CD8-positive, alpha-beta memory T cell (primary cell): ENCODE measurements around the gene PTPRB. TPM values are rescaled to one million over a fixed set of nuclear protein-coding genes. Genes with fewer than 3 reads are reported as not detected.

Source experiments
- CTCF ChIA-PET: fragments of 350-600 bp; sonication (Branson Sonifier 250); formaldehyde crosslinking; loops from one replicate; lab custom pipeline; 2021; ENCODE audit warnings: antibody characterized with exemption; lab: Charles Lee
- POLR2A ChIA-PET: fragments of 350-600 bp; sonication (Branson Sonifier 250); formaldehyde crosslinking; loops from one replicate; lab custom pipeline; 2021; ENCODE audit warnings: antibody characterized with exemption; lab: Charles Lee
- DNase-seq, 5 donors: peaks; one replicate each; pipeline versions ENCODE4 v3.0.0 to v3.0.0-alpha.2; 2020 to 2022; ENCODE audit warnings: mixed read lengths in 1 of 5
- H3K27ac ChIP-seq: one replicate; pipeline ENCODE4 v1.7.0; 2013; ENCODE audit warnings: low read depth, mild to moderate bottlenecking, low read length, moderate library complexity
- H3K27me3 ChIP-seq: 2 replicates; pipeline ENCODE4 v1.7.0; 2013; ENCODE audit warnings: low read length, mild to moderate bottlenecking; ENCODE audit not compliant: insufficient read depth, poor library complexity, severe bottlenecking
- H3K36me3 ChIP-seq: 2 replicates; pipeline ENCODE4 v1.7.0; 2013; ENCODE audit warnings: mild to moderate bottlenecking, low read length, moderate library complexity; ENCODE audit not compliant: insufficient read depth
- H3K4me1 ChIP-seq: 2 replicates; pipeline ENCODE4 v1.7.0; 2013; ENCODE audit warnings: mild to moderate bottlenecking, low read length, moderate library complexity; ENCODE audit not compliant: insufficient read depth
- H3K4me3 ChIP-seq: 2 replicates; pipeline ENCODE4 v1.7.0; 2013; ENCODE audit warnings: mild to moderate bottlenecking, low read length
- H3K9me3 ChIP-seq: 2 replicates; pipeline ENCODE4 v1.7.0; 2013; ENCODE audit warnings: mild to moderate bottlenecking, low read length
- H3K27ac Mint-ChIP-seq, 8 donors: one replicate each; pipeline ENCODE4 v1.8.0; 2020 to 2021; ENCODE audit warnings: mixed read lengths in 8 of 8, mild to moderate bottlenecking in 6 of 8, inconsistent platforms in 3 of 8, moderate library complexity in 3 of 8
- H3K27me3 Mint-ChIP-seq, 2 donors: one replicate each; pipeline ENCODE4 v1.8.0; 2020 to 2021; ENCODE audit warnings: mixed read lengths in 2 of 2, mild to moderate bottlenecking in 1 of 2, moderate library complexity in 1 of 2
- H3K36me3 Mint-ChIP-seq, 3 donors: one replicate each; pipeline ENCODE4 v1.8.0; 2020 to 2021; ENCODE audit warnings: mixed read lengths in 3 of 3, inconsistent platforms in 1 of 3, mild to moderate bottlenecking in 1 of 3
- H3K4me1 Mint-ChIP-seq, 3 donors: one replicate each; pipeline ENCODE4 v1.8.0; 2020 to 2021; ENCODE audit warnings: mixed read lengths in 3 of 3, inconsistent platforms in 1 of 3, mild to moderate bottlenecking in 1 of 3
- H3K4me3 Mint-ChIP-seq, 7 donors: one replicate each; pipeline ENCODE4 v1.8.0; 2020 to 2021; ENCODE audit warnings: mixed read lengths in 7 of 7, mild to moderate bottlenecking in 6 of 7, moderate library complexity in 4 of 7, inconsistent platforms in 2 of 7
- H3K9me3 Mint-ChIP-seq, 5 donors: one replicate each; pipeline ENCODE4 v1.8.0; 2020 to 2022; ENCODE audit warnings: mixed read lengths in 5 of 5, mild to moderate bottlenecking in 3 of 5, moderate library complexity in 2 of 5, inconsistent platforms in 1 of 5
- polyA plus RNA-seq: library from polyadenylated mRNA; unstranded; fragments of 300-500 nt; fragmentation: Illumina TruSeq; gene quantifications from one replicate; pipeline ENCODE4 v1.2.3, GENCODE V29; 2021
- total RNA-seq, 2 experiments: library from RNA; stranded (reverse); gene quantifications; one replicate each; pipeline ENCODE4 v1.2.3, GENCODE V29; 2021

Gene PTPRB
- total and polyA plus RNA-seq, 3 experiments from 2014 or later, result not detected

DNA sequence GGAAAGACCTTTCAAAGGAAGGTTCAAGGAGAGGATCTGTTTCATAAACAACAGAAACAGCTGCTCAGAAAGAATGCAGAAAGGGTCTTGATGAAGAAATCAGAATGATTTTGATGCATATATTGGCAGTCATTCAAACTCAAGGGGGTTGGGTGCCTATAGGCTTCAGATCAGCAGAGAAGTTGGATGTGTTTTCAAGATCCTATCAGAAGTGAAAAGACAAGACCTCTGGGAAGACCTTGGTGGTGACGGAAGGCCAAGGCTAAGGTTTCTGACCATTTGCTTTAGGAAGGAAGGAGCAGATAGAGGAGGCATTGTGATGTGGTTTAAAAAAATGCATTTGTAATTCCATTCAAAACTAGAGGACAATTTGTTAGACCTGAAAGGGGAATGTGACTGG lies 15.2 kb upstream of the PTPRB start:
- CTCF ChIA-PET, result no interaction called here

DNA sequence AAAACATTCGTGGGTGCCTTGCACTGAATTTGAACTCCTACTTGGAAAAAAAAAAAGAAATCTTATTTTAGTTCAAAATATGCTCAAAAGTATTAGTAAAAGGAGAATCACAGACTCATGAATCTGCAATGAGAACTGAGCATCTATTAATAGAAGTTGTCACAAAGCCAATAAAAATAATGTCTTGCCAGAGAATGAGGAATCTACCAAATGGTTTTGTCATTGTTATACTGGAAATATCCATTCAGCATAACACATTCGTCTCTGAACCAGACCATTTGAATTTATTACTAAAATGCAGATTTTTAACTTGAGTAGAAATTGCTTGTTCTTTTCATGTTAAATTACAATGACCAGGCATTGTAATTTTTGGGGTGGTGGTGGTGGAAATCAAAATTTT lies 11.6 kb upstream of the PTPRB start:
- Histone ChIP-seq H3K4me1 (no peaks in the 10 kb centered on the region), H3K27ac (no peak overlapping the region), H3K27me3 (no peaks in the 10 kb centered on the region), H3K4me3 (no peak overlapping the region), H3K9me3 (no peaks in the 10 kb centered on the region), H3K36me3 (no peaks in the 10 kb centered on the region)
- POLR2A ChIA-PET, result no interaction called here
- Mint-ChIP-seq H3K27me3 (no peaks in the 10 kb centered on the region), H3K4me3 (no peak overlapping the region), H3K9me3 (no peaks in the 10 kb centered on the region), H3K4me1 (peaks cover 0 to 6% (median 3%) of the 10 kb centered on the region in 3 donors), H3K27ac (no peak overlapping the region), H3K36me3 (no peaks in the 10 kb centered on the region)
- CTCF ChIA-PET, result no interaction called here
- no peak for DNase-seq

More for the DNA sequence above, 15.2 kb upstream of the PTPRB start:
- Histone ChIP-seq H3K27ac (no peak overlapping the region), H3K27me3 (no peaks in the 10 kb centered on the region), H3K36me3 (no peaks in the 10 kb centered on the region), H3K4me1 (no peaks in the 10 kb centered on the region), H3K4me3 (no peak overlapping the region), H3K9me3 (no peaks in the 10 kb centered on the region)
- no peaks in the 10 kb centered on the region for H3K4me1 Mint-ChIP-seq
- POLR2A ChIA-PET, result no interaction called here
- no peak for DNase-seq
- no peaks in the 10 kb centered on the region for H3K27me3 Mint-ChIP-seq
- H3K27ac Mint-ChIP-seq, result no peak overlapping the region
- no peaks in the 10 kb centered on the region for H3K36me3 Mint-ChIP-seq
- no peak overlapping the region for H3K4me3 Mint-ChIP-seq
- H3K9me3 Mint-ChIP-seq, result no peaks in the 10 kb centered on the region

DNA sequence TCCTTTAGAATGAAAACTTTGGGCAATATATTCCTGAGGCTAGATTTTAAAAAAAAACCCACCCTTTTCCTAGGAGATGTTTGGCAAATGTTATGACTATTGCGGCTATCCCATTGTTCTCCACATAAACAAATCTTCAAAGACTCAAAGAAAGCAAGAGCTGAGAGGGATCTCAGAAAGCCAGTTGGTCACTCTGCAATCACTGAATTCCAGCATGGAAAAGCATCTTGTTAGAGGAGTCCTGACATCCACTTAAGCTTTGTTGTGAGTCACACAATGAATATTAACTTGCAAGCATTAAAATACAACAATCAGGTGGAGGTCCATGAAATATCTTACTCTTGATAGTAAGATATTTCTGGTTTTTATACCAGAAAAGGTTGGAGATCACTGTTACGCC lies 11.0 kb upstream of the PTPRB start:
- no peak for DNase-seq
- no peaks in the 10 kb centered on the region for H3K27me3 ChIP-seq
- no peaks in the 10 kb centered on the region for H3K9me3 ChIP-seq
- H3K36me3 ChIP-seq, result no peaks in the 10 kb centered on the region
- POLR2A ChIA-PET, result no interaction called here
- H3K27ac ChIP-seq, result no peak overlapping the region
- H3K4me3 Mint-ChIP-seq, result no peak overlapping the region
- CTCF ChIA-PET, result no interaction called here
- H3K4me1 Mint-ChIP-seq, result peaks cover 0 to 6% (median 3%) of the 10 kb centered on the region in 3 donors
- no peak overlapping the region for H3K27ac Mint-ChIP-seq
- H3K36me3 Mint-ChIP-seq, result no peaks in the 10 kb centered on the region
- no peaks in the 10 kb centered on the region for H3K27me3 Mint-ChIP-seq
- H3K9me3 Mint-ChIP-seq, result no peaks in the 10 kb centered on the region
- no peaks in the 10 kb centered on the region for H3K4me1 ChIP-seq
- no peak overlapping the region for H3K4me3 ChIP-seq

DNA sequence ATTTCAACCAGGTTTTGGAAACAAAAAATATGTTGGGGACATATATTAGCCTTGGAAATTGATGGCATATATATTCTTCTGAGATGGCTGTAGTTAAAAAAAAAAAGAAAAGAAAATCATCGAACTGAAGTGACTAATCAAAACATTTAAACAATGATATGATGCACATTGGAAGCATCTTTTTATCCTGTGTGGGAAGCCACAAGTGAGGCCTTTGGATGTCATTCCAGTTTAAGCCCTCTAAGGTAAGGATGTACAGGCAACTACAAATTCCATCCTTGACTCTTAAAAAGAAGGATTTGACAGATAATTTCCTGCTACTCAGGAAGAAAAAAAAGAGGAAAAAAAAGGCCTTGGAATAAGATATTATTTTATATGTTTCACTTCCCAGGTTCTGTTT lies 9.6 kb upstream of the PTPRB start:
- no peak for DNase-seq
- ChIA-PET POLR2A (no interaction called here), CTCF (no interaction called here)
- Histone ChIP-seq H3K27ac (no peak overlapping the region), H3K4me3 (no peak overlapping the region), H3K27me3 (no peaks in the 10 kb centered on the region), H3K4me1 (no peaks in the 10 kb centered on the region), H3K36me3 (no peaks in the 10 kb centered on the region), H3K9me3 (no peaks in the 10 kb centered on the region)
- H3K36me3 Mint-ChIP-seq, result peaks cover 0 to 2% (median 0%) of the 10 kb centered on the region in 3 donors
- no peak overlapping the region for H3K4me3 Mint-ChIP-seq
- peaks cover 0 to 2% of the 10 kb centered on the region in 2 donors for H3K27me3 Mint-ChIP-seq
- H3K4me1 Mint-ChIP-seq, result peaks cover 0 to 6% (median 3%) of the 10 kb centered on the region in 3 donors
- no peaks in the 10 kb centered on the region for H3K9me3 Mint-ChIP-seq
- no peak overlapping the region for H3K27ac Mint-ChIP-seq

DNA sequence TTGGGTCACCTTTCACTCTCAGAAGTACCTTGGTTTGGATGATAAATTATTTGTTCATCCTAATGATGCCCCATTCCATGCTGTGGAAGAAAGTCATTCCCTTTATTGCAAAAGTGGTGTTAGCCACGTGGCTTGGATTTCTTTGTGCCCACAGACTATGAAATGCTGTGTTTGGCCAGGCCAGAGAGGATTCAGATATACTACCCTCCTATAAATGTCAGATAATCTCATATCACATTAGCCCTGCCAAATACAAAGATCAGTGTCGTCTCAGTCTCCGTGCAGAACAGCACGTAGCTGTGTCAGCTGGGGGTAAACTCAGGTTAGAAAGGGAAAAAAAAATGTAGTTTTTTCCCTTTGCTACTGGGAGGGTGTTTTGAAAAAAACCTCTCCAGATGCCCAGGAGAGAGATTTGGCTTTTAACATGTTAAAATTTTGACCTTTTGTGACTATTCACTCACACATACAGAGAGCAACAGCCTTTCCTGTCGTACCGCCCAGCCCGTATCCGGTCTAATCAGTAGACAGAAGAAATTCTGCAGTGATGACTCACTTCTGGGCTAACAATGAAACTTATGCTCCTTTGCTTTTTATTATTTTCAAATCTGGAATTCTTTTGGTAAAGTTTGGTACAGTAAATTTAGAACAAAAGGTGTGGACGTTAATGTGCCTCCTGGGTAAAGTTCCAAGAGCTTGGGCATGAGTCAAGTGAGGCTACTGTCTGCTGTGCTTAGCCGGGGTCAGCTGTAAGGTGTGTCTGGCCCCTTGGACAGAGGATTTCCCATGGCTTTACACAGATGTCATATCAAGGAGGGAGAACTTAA lies 8.5 kb upstream of the PTPRB start:
- peak overlapping the region; percentile 62 for H3K27ac ChIP-seq
- Mint-ChIP-seq H3K9me3 (no peaks in the 10 kb centered on the region), H3K27ac (no peak overlapping the region), H3K27me3 (peaks cover 0 to 5% of the 10 kb centered on the region in 2 donors), H3K36me3 (peaks cover 0 to 3% (median 0%) of the 10 kb centered on the region in 3 donors), H3K4me1 (peaks cover 0 to 6% (median 3%) of the 10 kb centered on the region in 3 donors), H3K4me3 (peak overlapping the region in 1 of 7 donors; percentile 8)
- H3K27me3 ChIP-seq, result no peaks in the 10 kb centered on the region
- no peaks in the 10 kb centered on the region for H3K9me3 ChIP-seq
- ChIA-PET POLR2A (no interaction called here), CTCF (interaction anchor here (0.9 kb wide), 1 partner anchor 19 kb away, joined by 3 read pairs; no protein-coding TSS in a partner anchor)
- no peak for DNase-seq
- H3K4me3 ChIP-seq, result no peak overlapping the region
- no peaks in the 10 kb centered on the region for H3K4me1 ChIP-seq
- no peaks in the 10 kb centered on the region for H3K36me3 ChIP-seq

DNA sequence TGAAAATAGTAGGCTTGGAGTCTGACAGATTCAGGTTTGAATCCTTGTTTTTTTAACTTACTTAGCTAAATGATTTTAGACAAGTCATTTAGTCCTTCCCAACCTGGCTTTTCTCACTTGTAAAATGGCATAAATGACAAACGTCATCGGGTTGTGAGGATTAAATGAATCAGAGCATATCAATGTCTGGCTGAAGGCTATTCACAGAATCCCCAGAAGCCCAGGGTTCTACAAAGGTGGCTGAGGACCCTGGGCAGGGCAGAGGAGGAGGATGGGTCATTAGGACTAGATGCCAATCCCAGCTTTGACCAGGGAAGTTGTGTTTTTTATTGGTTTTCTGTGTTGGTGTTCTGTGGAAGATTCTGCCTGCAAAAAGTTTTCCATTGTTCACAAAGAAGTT lies 7.6 kb upstream of the PTPRB start:
- ChIA-PET POLR2A (no interaction called here), CTCF (no interaction called here)
- H3K4me3 Mint-ChIP-seq, result no peak overlapping the region
- Histone ChIP-seq H3K27me3 (no peaks in the 10 kb centered on the region), H3K27ac (no peak overlapping the region), H3K4me3 (no peak overlapping the region), H3K9me3 (no peaks in the 10 kb centered on the region), H3K36me3 (no peaks in the 10 kb centered on the region), H3K4me1 (no peaks in the 10 kb centered on the region)
- peaks cover 0 to 5% of the 10 kb centered on the region in 2 donors for H3K27me3 Mint-ChIP-seq
- H3K4me1 Mint-ChIP-seq, result peaks cover 0 to 6% (median 3%) of the 10 kb centered on the region in 3 donors
- no peak for DNase-seq
- peaks cover 0 to 3% (median 0%) of the 10 kb centered on the region in 3 donors for H3K36me3 Mint-ChIP-seq
- no peaks in the 10 kb centered on the region for H3K9me3 Mint-ChIP-seq
- H3K27ac Mint-ChIP-seq, result no peak overlapping the region

DNA sequence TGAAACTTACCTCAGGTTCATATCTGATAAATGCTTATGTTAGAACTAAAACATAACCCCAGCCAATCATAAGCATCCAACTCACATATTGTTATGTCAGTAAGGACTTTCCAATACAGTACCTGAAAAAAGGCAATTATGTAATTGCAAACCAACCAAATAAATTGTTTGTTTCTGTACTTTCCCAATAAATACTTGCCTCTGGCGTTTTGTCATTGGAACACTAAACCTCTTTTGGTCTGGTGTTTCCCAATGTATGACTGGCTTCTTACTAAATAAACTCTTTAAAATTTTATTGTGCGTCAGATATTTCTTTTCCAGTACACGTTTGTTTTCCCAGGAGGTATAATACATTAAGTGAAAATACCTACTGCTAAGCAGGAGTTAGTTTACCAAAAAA lies 6.7 kb upstream of the PTPRB start:
- H3K4me1 Mint-ChIP-seq, result peaks cover 0 to 6% (median 3%) of the 10 kb centered on the region in 3 donors
- no peaks in the 10 kb centered on the region for H3K4me1 ChIP-seq
- H3K27me3 Mint-ChIP-seq, result peaks cover 0 to 5% of the 10 kb centered on the region in 2 donors
- no peaks in the 10 kb centered on the region for H3K9me3 Mint-ChIP-seq
- no peaks in the 10 kb centered on the region for H3K36me3 ChIP-seq
- no peak overlapping the region for H3K27ac Mint-ChIP-seq
- POLR2A ChIA-PET, result no interaction called here
- H3K4me3 Mint-ChIP-seq, result no peak overlapping the region
- peaks cover 0 to 3% (median 0%) of the 10 kb centered on the region in 3 donors for H3K36me3 Mint-ChIP-seq
- no peaks in the 10 kb centered on the region for H3K27me3 ChIP-seq
- H3K27ac ChIP-seq, result no peak overlapping the region
- H3K4me3 ChIP-seq, result no peak overlapping the region
- CTCF ChIA-PET, result no interaction called here
- no peaks in the 10 kb centered on the region for H3K9me3 ChIP-seq
- no peak for DNase-seq

DNA sequence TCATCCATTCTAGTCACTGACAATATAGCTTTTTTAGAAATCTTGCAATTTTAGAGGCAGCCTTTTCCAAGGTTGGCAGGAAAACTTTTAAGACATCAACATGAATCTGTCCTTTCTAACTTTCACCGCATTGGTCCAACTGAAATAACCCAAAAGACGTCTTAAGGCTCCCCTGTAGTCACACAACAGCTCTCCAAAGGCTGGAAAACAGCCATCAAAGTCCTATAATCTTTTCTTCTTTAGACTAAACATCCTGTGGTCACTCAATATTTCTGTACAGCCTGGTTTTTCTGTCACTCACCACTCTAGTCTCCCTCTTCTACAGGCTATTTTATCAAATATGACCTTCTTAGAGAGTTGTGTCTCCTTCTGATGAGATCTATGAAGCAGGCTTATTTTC lies 4.5 kb upstream of the PTPRB start:
- H3K27ac Mint-ChIP-seq, result no peak overlapping the region
- CTCF ChIA-PET, result no interaction called here
- POLR2A ChIA-PET, result no interaction called here

More for the DNA sequence above, 4.5 kb upstream of the PTPRB start:
- H3K36me3 Mint-ChIP-seq, result peaks cover 0 to 3% (median 0%) of the 10 kb centered on the region in 3 donors
- H3K9me3 ChIP-seq, result no peaks in the 10 kb centered on the region
- H3K27me3 Mint-ChIP-seq, result peaks cover 0 to 5% of the 10 kb centered on the region in 2 donors
- no peak overlapping the region for H3K4me3 Mint-ChIP-seq
- H3K9me3 Mint-ChIP-seq, result no peaks in the 10 kb centered on the region
- no peak overlapping the region for H3K4me3 ChIP-seq
- H3K4me1 ChIP-seq, result no peaks in the 10 kb centered on the region
- no peak for DNase-seq
- no peaks in the 10 kb centered on the region for H3K27me3 ChIP-seq
- H3K27ac ChIP-seq, result no peak overlapping the region
- peaks cover 0 to 6% (median 3%) of the 10 kb centered on the region in 3 donors for H3K4me1 Mint-ChIP-seq
- no peaks in the 10 kb centered on the region for H3K36me3 ChIP-seq
